ENCODE results near the gene WTIP.

Gene WTIP

GRCh38 chr19:34479396-34479795 lies 2.2 kb upstream of the WTIP start:
- DNase-seq: no peak

DNA sequence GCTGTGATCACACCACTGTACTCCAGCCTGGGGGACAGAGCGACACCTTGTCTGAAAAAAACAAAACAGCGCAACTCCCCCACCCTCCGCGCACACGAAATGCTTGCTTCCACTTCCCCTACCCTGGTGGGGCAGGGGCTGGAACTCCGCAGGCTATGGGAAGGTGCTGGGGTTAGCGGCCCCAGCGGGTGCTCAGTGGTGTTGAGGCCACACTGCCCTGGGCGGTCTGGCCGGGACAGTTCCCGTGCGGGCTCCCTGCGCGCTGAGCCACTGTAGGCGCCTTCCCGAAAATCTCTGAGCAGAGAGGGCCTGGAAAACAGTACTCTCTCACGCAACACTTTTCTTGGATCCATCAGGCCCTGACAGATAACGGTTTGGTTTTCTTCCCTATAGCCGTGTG lies 1.1 kb upstream of the WTIP start:
- no peak for DNase-seq

DNA sequence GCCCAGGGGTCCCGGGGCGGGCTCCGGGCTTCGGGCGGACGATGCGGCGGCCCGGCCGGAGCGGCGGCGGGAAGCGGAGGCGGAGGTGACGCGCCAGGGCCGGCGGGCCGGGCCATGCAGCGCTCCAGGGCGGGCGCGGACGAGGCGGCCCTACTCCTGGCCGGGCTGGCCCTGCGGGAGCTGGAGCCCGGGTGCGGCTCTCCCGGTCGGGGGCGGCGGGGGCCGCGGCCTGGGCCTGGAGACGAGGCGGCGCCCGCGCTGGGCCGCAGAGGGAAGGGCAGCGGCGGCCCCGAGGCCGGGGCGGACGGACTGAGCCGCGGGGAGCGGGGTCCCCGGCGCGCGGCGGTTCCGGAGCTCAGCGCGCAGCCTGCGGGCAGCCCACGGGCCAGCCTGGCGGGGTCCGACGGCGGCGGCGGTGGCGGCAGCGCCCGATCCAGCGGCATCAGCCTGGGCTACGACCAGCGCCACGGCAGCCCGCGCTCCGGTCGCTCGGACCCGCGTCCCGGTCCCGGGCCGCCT lies 362 bp downstream of the WTIP start:
- no peak for DNase-seq

DNA sequence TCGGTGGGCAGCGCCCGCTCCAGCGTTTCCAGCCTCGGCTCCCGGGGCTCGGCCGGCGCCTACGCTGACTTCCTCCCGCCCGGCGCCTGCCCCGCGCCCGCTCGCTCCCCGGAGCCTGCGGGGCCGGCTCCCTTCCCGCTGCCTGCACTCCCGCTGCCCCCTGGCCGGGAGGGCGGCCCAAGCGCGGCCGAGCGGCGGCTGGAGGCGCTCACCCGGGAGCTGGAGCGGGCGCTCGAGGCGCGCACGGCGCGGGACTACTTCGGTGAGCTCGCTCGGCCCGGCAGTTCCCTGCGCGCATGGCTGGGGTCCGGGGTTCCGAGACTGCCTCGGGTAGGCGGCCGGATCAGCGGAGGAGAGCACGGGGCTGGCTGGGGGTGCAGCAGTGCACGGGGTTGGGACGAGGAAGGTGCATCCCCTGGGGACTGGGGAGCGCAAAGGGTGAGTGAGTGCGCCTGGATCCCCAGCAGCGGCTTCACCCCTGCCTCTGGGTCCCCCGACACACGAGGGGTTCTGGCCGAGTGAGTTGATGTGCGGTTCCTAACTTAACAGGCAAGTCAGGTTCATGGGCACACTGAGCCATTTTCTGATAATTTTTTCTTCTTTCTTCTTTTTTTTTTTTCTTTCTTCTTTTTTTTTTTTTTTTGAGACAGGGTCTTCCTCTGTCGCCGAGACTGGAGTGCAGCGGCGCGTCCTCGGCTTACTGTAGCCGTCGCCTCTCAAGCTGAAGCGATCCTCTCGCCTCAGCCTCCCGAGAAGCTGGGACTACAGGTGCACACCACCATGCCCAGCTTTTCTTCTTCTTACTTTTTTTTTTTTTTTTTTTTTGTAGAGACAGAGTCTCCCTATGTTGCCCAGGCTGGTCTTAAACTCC lies 1.1 kb downstream of the WTIP start:
- DNase-seq: no peak

GRCh38 chr19:34484328-34484727 lies 2.8 kb downstream of the WTIP start:
- no peak for DNase-seq

DNA sequence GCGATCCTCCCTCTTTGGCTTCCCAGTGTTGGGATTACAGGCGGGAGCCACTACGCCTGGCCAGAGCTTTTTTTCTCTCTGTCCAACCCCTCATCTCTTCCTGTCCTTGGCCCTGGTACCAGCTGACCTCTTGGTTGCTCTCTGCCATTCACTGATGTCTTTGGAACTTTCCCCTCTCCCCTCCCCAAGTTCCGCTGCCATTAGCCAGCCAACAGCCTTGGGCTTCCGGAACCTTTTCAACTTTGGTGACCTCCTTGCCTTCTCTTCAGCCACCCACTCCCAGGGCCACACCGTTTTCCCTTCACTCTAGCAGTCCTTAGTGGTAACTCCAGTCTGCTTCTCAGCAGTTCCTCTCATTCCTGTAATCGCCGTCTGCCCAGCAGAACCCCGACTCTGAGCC lies 4.3 kb downstream of the WTIP start:
- no peak for DNase-seq

GRCh38 chr19:34487651-34488051 lies 6.1 kb downstream of the WTIP start:
- no peak for DNase-seq

- no peak for DNase-seq
These were observed 7.6 kb downstream of the WTIP start for GRCh38 chr19:34489175-34489574.

- no peak for DNase-seq
These were observed 8.7 kb downstream of the WTIP start for GRCh38 chr19:34490141-34490766.

DNA sequence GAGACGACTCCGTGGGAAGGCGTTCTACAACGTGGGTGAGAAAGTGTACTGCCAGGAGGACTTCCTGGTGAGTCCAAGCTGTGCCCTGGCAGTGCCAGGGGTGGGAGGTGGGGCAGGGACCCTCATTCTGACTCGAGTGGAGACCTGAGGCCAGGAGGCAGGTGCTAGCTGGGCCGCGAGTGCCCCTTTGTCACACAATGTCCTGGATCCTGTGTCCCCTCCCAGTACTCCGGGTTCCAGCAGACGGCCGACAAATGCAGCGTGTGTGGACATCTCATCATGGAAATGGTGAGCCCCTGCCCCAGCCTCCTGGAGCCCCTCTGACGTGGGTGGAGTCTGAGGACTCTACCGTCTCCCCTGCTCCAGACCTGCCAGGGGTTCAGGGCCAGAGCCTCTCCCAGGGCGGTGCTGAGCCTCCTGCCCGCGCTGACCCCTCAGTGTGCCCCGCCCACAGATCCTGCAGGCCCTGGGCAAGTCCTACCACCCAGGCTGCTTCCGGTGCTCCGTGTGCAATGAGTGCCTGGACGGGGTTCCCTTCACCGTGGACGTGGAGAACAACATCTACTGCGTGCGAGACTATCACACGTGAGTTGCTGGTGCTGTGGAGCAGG lies 11.6 kb downstream of the WTIP start:
- DNase-seq: no peak

- DNase-seq: no peak
These were observed 12.1 kb downstream of the WTIP start for GRCh38 chr19:34493649-34494044.

DNA sequence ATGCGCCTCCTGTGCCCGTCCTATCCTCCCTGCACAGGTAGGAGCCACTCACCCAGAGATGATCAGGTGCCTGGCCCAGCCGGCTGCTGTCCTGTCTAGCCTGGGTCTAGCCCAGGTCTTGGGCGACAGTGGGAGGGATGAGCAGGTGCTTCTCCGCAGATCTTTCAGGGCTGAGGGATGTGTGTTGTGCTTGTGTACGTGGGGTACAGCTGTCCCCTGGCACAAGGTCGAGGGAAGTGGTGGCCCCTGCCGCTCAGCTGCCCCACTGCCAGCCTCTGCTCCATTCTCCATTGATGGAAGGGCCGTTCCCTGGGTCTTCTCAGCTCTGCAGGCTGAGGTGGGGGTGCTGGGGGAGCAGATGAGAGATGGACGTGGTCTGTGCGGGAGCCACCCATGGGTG lies 13.0 kb downstream of the WTIP start:
- DNase-seq: no peak

- DNase-seq: no peak
These were observed 13.9 kb downstream of the WTIP start for GRCh38 chr19:34495416-34495815.

DNA sequence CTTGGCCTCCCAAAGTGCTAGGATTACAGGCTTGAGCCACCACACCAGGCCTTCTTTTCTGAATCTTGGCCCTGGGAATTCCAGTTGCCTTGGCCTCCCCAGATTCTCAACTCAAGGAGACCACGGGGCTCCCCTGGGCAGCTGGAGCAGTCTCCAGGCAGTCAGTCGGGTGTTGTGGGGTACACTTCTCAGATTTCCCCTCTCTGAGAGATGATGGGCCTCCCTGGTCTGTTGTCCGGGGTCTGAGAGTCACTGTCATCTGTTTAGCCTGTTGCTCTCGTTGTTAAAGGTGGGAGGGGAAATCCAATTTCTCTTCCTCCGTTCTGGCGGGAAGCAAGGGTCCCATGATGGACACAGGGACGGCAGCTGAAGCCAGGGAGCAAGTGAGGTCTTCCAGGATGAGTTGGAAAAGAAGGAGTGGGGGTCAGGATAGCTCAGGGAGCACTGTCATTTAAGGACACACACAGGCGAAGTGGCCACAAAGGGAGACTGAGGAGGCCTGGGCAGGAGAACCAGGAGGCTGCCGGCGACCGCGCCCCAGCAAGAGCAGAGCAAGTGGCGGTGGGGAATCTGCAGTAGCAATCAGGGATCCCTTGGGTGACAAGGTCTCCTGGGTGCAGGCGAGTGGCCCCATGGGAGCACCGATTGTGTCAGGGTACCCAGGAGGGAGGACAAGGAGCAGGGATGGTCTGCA lies 15.7 kb downstream of the WTIP start:
- DNase-seq: no peak

DNA sequence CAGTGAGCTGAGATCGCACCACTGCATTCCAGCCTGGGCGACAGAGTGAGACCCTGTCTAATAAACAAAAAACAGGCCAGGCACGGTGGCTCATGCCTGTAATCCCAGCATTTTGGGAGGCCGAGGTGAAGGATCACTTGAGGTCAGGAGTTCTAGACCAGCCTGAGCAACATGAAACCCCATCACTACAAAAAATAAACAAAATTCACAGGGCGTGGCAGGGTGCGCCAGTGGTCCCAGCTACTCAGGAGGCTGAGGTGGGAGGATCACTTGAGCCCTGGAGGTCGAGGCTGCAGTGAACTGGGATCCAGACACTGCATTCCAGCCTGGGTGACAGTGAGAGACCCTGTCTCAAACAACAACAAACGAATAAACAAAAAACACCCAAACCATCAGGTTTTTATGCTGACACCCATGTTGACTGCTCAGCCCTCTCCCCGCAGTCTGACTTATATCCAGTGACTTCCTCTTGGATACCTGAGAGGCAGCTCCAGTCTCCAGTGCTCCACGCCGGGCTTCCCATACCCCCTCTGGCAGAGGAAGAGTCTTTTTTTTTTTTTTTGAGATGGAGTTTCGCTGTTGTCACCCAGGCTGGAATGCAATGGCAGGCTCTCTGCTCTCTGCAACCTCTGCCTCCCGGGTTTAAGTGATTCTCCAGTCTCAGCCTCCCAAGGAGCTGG lies 17.7 kb downstream of the WTIP start:
- DNase-seq: no peak

DNA sequence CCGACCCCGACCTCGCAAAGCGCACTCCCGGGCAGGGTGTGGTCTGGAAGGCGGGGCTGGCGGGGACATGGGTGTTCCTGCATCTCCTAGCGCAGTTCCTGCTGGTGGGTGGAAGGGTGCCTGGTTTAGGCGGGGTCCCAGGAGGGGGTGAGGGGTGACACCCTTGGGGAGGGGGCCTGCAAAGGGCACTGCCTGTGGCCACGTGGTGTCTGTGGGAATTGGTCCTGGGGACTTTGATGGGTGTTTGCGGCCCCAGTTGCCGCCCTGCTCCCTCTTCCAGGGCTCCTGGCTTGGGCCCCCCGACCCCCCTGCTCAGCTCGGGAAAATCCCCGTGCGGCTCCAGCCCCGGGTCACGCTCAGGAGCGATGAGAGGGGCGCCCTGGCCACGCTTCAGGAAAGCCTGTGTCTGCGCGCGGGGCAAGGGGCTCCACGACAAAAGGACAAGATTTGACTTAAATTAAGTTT lies 19.1 kb downstream of the WTIP start:
- DNase-seq: no peak

GRCh38 chr19:34501339-34502320 lies 20.1 kb downstream of the WTIP start:
- DNase-seq: peak; percentile 93

DNA sequence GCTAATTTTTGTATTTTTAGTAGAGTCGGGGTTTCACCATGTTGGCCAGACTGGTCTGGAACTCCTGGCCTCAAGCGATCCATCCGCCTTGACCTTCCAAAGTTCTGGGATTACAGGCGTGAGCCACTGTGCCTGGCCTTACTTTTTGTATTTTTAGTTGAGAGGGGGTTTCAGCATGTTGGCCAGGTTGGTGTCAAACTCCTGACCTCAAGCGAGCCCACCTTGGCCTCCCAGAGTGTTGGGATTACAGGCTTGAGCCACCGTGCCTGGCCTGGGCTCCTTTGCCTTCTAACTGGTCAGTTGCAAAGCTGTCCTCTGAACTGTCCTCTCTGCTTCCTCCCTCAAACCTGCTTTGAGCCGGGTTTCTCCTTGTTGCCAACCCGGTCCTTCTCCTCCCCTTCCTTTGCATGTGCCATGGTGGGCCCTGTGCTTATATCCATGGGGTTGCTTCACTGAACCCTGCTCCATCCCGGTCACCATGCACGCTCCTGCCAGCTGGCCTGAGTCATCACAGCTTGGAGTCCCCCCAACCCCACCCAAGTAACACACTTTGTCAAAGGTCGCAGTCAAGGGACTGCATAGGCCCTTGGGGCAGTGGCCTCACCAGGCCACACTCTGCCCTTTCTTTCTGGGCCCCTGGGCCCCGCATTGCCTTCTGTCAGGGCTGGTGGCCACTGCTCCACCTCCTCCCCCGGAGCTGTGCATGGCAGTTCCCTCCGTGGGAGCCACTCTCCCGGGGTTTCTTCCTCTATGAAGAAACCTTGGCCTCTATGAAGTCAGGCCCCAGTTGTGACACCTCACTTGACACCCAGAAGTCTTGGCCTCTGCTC lies 21.2 kb downstream of the WTIP start:
- DNase-seq: no peak

GRCh38 chr19:34503531-34504272 lies 22.1 kb downstream of the WTIP start:
- DNase-seq: no peak

All from activated CD4-positive, alpha-beta T cell treated with anti-CD3 and anti-CD28 coated beads, Interleukin-2, Interleukin-6, amounts not matched to agents 100 ng/mL and 50 ng/mL, durations not matched to agents 16 hours and 8 hours (primary cell).